ENCODE measurements around the gene EFCAB6.

EFCAB6 gene

GRCh38 chr22:43561415-43562178, 250.5 kb downstream of the EFCAB6 start:
- TF ChIP-seq CTCF (conservative IDR thresholded peaks at IDR 0.05; ENCODE audit: low read length): no peak
- TF ChIP-seq EZH2phosphoT487 (IDR thresholded peaks at IDR 0.05; ENCODE audit: borderline replicate concordance): no peak
- H2AFZ ChIP-seq (ENCODE audit: low read length): no peak overlapping the region
- H3K27me3 ChIP-seq (ENCODE audit: insufficient read depth, low read length, poor library complexity, severe bottlenecking): no peaks in the 10 kb centered on the region
- H3K9me3 ChIP-seq (ENCODE audit: insufficient read depth, low read depth, low read length): no peaks in the 10 kb centered on the region
- H3K4me2 ChIP-seq (ENCODE audit: low read depth, low read length, poor library complexity, severe bottlenecking): no peak overlapping the region
- H3K4me3 ChIP-seq (ENCODE audit: low read length, poor library complexity, severe bottlenecking): no peak overlapping the region
- H4K20me1 ChIP-seq (ENCODE audit: insufficient read depth, low read length, poor library complexity, severe bottlenecking): no peaks in the 10 kb centered on the region
- H3K9me2 ChIP-seq (replicated peaks; ENCODE audit: low read depth, low read length): no peaks in the 10 kb centered on the region
- H3K36me3 ChIP-seq (ENCODE audit: insufficient read depth, low read length): no peaks in the 10 kb centered on the region
- no peaks in the 10 kb centered on the region for H3K4me1 ChIP-seq (ENCODE audit: insufficient read depth, low read length, poor library complexity, severe bottlenecking)
- no peaks in the 10 kb centered on the region for H3K79me2 ChIP-seq (ENCODE audit: insufficient read depth, low read length)
- H3F3A ChIP-seq (ENCODE audit: low read depth): no peaks in the 10 kb centered on the region
- H3K9ac ChIP-seq (ENCODE audit: low read depth, low read length, poor library complexity, severe bottlenecking): no peak overlapping the region

- H3K79me2 ChIP-seq (ENCODE audit: insufficient read depth, low read length): no peaks in the 10 kb centered on the region
- no peak overlapping the region for H3K9ac ChIP-seq (ENCODE audit: low read depth, low read length, poor library complexity, severe bottlenecking)
- TF ChIP-seq EZH2phosphoT487 (IDR thresholded peaks at IDR 0.05; ENCODE audit: borderline replicate concordance) (no peak), CTCF (conservative IDR thresholded peaks at IDR 0.05; ENCODE audit: low read length) (no peak)
- H3F3A ChIP-seq (ENCODE audit: low read depth): no peaks in the 10 kb centered on the region
- no peaks in the 10 kb centered on the region for H3K9me2 ChIP-seq (replicated peaks; ENCODE audit: low read depth, low read length)
- H3K36me3 ChIP-seq (ENCODE audit: insufficient read depth, low read length): no peaks in the 10 kb centered on the region
- H3K4me2 ChIP-seq (ENCODE audit: low read depth, low read length, poor library complexity, severe bottlenecking): no peak overlapping the region
- H3K4me1 ChIP-seq (ENCODE audit: insufficient read depth, low read length, poor library complexity, severe bottlenecking): no peaks in the 10 kb centered on the region
- H3K9me3 ChIP-seq (ENCODE audit: insufficient read depth, low read depth, low read length): no peaks in the 10 kb centered on the region
- H2AFZ ChIP-seq (ENCODE audit: low read length): no peak overlapping the region
- no peak overlapping the region for H3K4me3 ChIP-seq (ENCODE audit: low read length, poor library complexity, severe bottlenecking)
- no peaks in the 10 kb centered on the region for H4K20me1 ChIP-seq (ENCODE audit: insufficient read depth, low read length, poor library complexity, severe bottlenecking)
- H3K27me3 ChIP-seq (ENCODE audit: insufficient read depth, low read length, poor library complexity, severe bottlenecking): no peaks in the 10 kb centered on the region
These were observed 251.5 kb downstream of the EFCAB6 start for GRCh38 chr22:43560651-43561050.

DNA sequence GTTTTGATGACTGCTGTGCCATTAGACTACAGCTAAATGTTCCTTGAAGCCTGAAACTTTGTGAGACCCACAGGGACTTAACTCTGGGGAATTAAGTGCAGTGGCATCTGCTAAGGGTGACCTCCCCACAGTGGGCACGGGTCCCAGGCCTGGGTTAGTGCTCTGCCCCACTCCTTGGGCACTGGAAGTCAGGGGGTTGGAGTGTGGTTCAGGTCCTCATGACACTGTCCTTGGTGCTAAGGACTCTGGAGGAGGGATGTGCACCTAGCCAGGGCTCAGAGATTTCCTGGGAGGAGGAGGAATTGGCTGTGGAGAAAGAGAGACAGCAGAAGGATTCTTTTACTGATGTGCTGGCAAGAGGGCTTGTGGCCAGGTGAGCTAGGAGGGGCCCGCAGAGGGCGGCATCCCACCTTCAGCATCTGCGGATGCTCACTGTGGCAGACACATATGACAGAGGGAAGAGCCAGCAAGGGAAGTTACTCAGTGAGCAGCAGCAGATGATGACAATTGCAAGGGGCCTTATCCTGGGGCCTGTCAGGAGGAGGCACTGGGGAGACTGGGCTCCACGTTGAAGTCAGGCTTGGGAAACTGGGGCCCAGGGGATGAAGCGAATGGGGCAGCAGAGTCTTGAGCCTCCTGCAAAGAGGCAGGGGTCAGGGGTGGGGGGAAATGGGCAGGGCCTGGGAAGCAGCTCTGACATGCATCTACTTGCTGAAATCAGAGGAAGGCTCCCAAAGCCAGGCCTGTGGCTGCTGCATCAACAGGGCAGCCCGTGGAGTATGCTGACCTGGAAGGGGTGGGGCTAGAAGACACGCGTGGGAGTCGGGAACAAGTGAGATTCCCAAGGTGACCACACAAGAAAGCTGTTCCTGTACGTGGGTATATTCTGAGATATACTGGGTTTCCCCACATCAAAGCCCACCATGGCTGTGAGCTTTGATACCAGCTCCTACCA, 256.3 kb downstream of the EFCAB6 start:
- H3K9me3 ChIP-seq (ENCODE audit: insufficient read depth, low read depth, low read length): no peaks in the 10 kb centered on the region
- H3K4me1 ChIP-seq (ENCODE audit: insufficient read depth, low read length, poor library complexity, severe bottlenecking): no peaks in the 10 kb centered on the region
- H3K36me3 ChIP-seq (ENCODE audit: insufficient read depth, low read length): no peaks in the 10 kb centered on the region
- H3F3A ChIP-seq (ENCODE audit: low read depth): no peaks in the 10 kb centered on the region
- no peaks in the 10 kb centered on the region for H3K9me2 ChIP-seq (replicated peaks; ENCODE audit: low read depth, low read length)
- no peak overlapping the region for H2AFZ ChIP-seq (ENCODE audit: low read length)
- no peaks in the 10 kb centered on the region for H4K20me1 ChIP-seq (ENCODE audit: insufficient read depth, low read length, poor library complexity, severe bottlenecking)
- H3K27me3 ChIP-seq (ENCODE audit: insufficient read depth, low read length, poor library complexity, severe bottlenecking): no peaks in the 10 kb centered on the region
- no peak for TF ChIP-seq CTCF (conservative IDR thresholded peaks at IDR 0.05; ENCODE audit: low read length)
- TF ChIP-seq EZH2phosphoT487 (IDR thresholded peaks at IDR 0.05; ENCODE audit: borderline replicate concordance): no peak
- no peak overlapping the region for H3K4me2 ChIP-seq (ENCODE audit: low read depth, low read length, poor library complexity, severe bottlenecking)
- H3K9ac ChIP-seq (ENCODE audit: low read depth, low read length, poor library complexity, severe bottlenecking): no peak overlapping the region
- H3K4me3 ChIP-seq (ENCODE audit: low read length, poor library complexity, severe bottlenecking): no peak overlapping the region
- no peaks in the 10 kb centered on the region for H3K79me2 ChIP-seq (ENCODE audit: insufficient read depth, low read length)
